HCT116 (cell line): ENCODE results near the gene SNTG2. TPM values are rescaled to one million over a fixed set of nuclear protein-coding genes. Genes with fewer than 3 reads are reported as not detected.

Experiments
- ATAC-seq: fragments of 200-7000 bp; cut with Tn5 transposase; 2 replicates; pipeline ENCODE4 v1.9.1; 2020; ENCODE audit warnings: mild to moderate bottlenecking, moderate library complexity
- BruUV-seq: library from RNA; stranded (reverse); fragments of 400-500 nt; replicated peaks from 2 replicates; lab custom pipeline; 2021; lab: Mats Ljungman, UMichigan
- CTCF ChIA-PET: fragments of 300-600 bp; sonication (Branson Sonifier 250); formaldehyde crosslinking; loops from one replicate; lab custom pipeline; 2021; ENCODE audit warnings: antibody characterized with exemption; lab: Charles Lee
- POLR2A ChIA-PET: fragments of 300-600, 350-600 bp; sonication (Branson Sonifier 250); formaldehyde crosslinking; loops from one replicate; lab custom pipeline; 2021; ENCODE audit warnings: antibody characterized with exemption; lab: Charles Lee
- RAD21 ChIA-PET, 2 experiments: fragments of 300-600 bp; sonication (Branson Sonifier 250); formaldehyde crosslinking; loops; one replicate each; lab custom pipeline; 2023; ENCODE audit warnings: low total read pairs in 2 of 2; ENCODE audit not compliant: uncharacterized antibody in 2 of 2, unreplicated experiment in 2 of 2, low non-redundant PET in 1 of 2; lab: Charles Lee
- DNase-seq: peaks from one replicate; pipeline ENCODE4 v3.0.0-alpha.2; 2010; ENCODE audit warnings: low read depth, low spot score
- H2AFZ ChIP-seq: fragments of 200-600 bp; shearing (Covaris generic), sonication (generic); 2 replicates; pipeline ENCODE4 v1.6.1; 2017; ENCODE audit warnings: low read depth, mixed run types, mixed read lengths, antibody characterized with exemption, low read length; ENCODE audit not compliant: poor library complexity, severe bottlenecking
- H3K27ac ChIP-seq: 2 replicates; pipeline ENCODE4 v1.5.1; 2012; ENCODE audit warnings: low read depth, low read length
- H3K27me3 ChIP-seq: fragments of 200-600 bp; sonication (generic); 2 replicates; pipeline ENCODE4 v1.6.1; 2016; ENCODE audit warnings: mixed run types, low read length, mixed read lengths; ENCODE audit not compliant: insufficient read depth
- H3K36me3 ChIP-seq, 2 experiments: fragments of 200-500 bp in 1 of 2; fragments of 200-600 bp in 1 of 2; sonication (Bioruptor generic) in 1 of 2; sonication (generic) in 1 of 2; 2 replicates each; pipeline versions ENCODE4 v1.5.1 to v1.6.1; 2014 to 2016; ENCODE audit warnings: low read length in 2 of 2, inconsistent platforms in 1 of 2, mixed read lengths in 1 of 2, mixed run types in 1 of 2; ENCODE audit not compliant: insufficient read depth in 2 of 2, control insufficient read depth in 1 of 2
- H3K4me1 ChIP-seq, 2 experiments: fragments of 200-600 bp in 1 of 2; sonication (generic) in 1 of 2; 2 replicates each; pipeline versions ENCODE4 v1.5.1 to v1.6.1; 2012 to 2017; ENCODE audit warnings: low read length in 2 of 2, inconsistent platforms in 1 of 2, mild to moderate bottlenecking in 1 of 2, mixed read lengths in 1 of 2, mixed run types in 1 of 2, moderate library complexity in 1 of 2; ENCODE audit not compliant: insufficient read depth in 2 of 2, control insufficient read depth in 1 of 2
- H3K4me2 ChIP-seq: fragments of 200-600 bp; sonication (generic); 2 replicates; pipeline ENCODE4 v1.6.1; 2017; ENCODE audit warnings: mixed run types, low read length, mixed read lengths
- H3K4me3 ChIP-seq, 2 experiments: fragments of 200-600 bp in 1 of 2; sonication (generic) in 1 of 2; replicated peaks in 1 of 2; 2 replicates each; pipeline ENCODE4 v1.5.1; 2011 to 2016; ENCODE audit warnings: low read length in 2 of 2, control low read depth in 1 of 2, low read depth in 1 of 2, mild to moderate bottlenecking in 1 of 2, mixed read lengths in 1 of 2, mixed run types in 1 of 2
- H3K79me2 ChIP-seq: fragments of 200-600 bp; sonication (generic); 2 replicates; pipeline ENCODE4 v1.6.1; 2017; ENCODE audit warnings: mild to moderate bottlenecking, mixed run types, low read length, moderate library complexity, mixed read lengths; ENCODE audit not compliant: insufficient read depth
- H3K9ac ChIP-seq: fragments of 200-600 bp; sonication (generic); 2 replicates; pipeline ENCODE4 v1.6.1; 2016; ENCODE audit warnings: low read length, mixed read lengths
- H3K9me2 ChIP-seq: fragments of 200-600 bp; sonication (generic), shearing (Covaris generic); 2 replicates; pipeline ENCODE4 v1.6.1; 2017; ENCODE audit warnings: mixed run types, mild to moderate bottlenecking, moderate library complexity; ENCODE audit not compliant: insufficient read depth
- H3K9me3 ChIP-seq, 2 experiments: fragments of 200-500 bp in 1 of 2; fragments of 200-600 bp in 1 of 2; sonication (Bioruptor generic) in 1 of 2; sonication (generic) in 1 of 2; 2 replicates each; pipeline ENCODE4 v1.6.1; 2014 to 2017; ENCODE audit warnings: low read length in 2 of 2, mixed read lengths in 2 of 2, inconsistent platforms in 1 of 2, low read depth in 1 of 2, mild to moderate bottlenecking in 1 of 2, mixed run types in 1 of 2, moderate library complexity in 1 of 2; ENCODE audit not compliant: control insufficient read depth in 1 of 2, insufficient read depth in 1 of 2
- H4K20me1 ChIP-seq: fragments of 200-600 bp; sonication (generic), shearing (Covaris generic); 2 replicates; pipeline ENCODE4 v1.6.1; 2017; ENCODE audit warnings: mixed run types, mild to moderate bottlenecking, moderate library complexity; ENCODE audit not compliant: insufficient read depth
- CTCF ChIP-seq, 3 experiments: fragments of 200-600 bp in 1 of 3; sonication (generic) in 1 of 3; IDR thresholded peaks in 2 of 3; conservative IDR thresholded peaks in 1 of 3; 2 replicates each; pipeline ENCODE4 v1.5.1; 2012 to 2017; ENCODE audit warnings: low read depth in 2 of 3, low read length in 2 of 3, antibody characterized with exemption in 1 of 3, borderline replicate concordance in 1 of 3, control low read depth in 1 of 3, mild to moderate bottlenecking in 1 of 3, mixed read lengths in 1 of 3, mixed run types in 1 of 3, moderate library complexity in 1 of 3; ENCODE audit not compliant: insufficient read depth in 1 of 3
- POLR2A ChIP-seq: IDR thresholded peaks from 2 replicates; pipeline ENCODE4 v1.7.0; 2011; ENCODE audit warnings: borderline replicate concordance; ENCODE audit not compliant: insufficient read depth, insufficient read length; ENCODE audit errors: extremely low read depth
- POLR2AphosphoS5 ChIP-seq: IDR thresholded peaks from 2 replicates; pipeline ENCODE4 v1.6.1; 2011; ENCODE audit warnings: mild to moderate bottlenecking, low read depth, low read length, moderate library complexity
- SP1 ChIP-seq: IDR thresholded peaks from 2 replicates; pipeline ENCODE4 v1.6.1; 2012; ENCODE audit warnings: low read depth
- SRF ChIP-seq: IDR thresholded peaks from 2 replicates; pipeline ENCODE4 v1.6.1; 2012; ENCODE audit warnings: low read depth
- TCF7L2 ChIP-seq: IDR thresholded peaks from 2 replicates; pipeline ENCODE4 v1.7.0; 2011; ENCODE audit warnings: borderline replicate concordance, inconsistent platforms; ENCODE audit not compliant: insufficient read depth, insufficient read length; ENCODE audit errors: extremely low read depth
- ZNF274 ChIP-seq: fragments of 200-500 bp; sonication (Bioruptor generic); IDR thresholded peaks from 2 replicates; pipeline ENCODE4 v1.6.1; 2014; ENCODE audit warnings: mild to moderate bottlenecking, low read depth, low read length, inconsistent platforms
- intact Hi-C: fragments of 100-400 bp; cut with micrococcal nuclease; formaldehyde crosslinking; loops from 2 replicates; pipeline ENCODE4 v1.10.0; 2022
- total RNA-seq: library from RNA; stranded (reverse); gene quantifications from one replicate; pipeline ENCODE4 v1.2.1, GENCODE V29; 2021; ENCODE audit not compliant: unreplicated experiment

SNTG2 gene
- total RNA-seq, 1 experiment from 2014 or later: not detected

GRCh38 chr2:961786-962185, 11.1 kb downstream of the SNTG2 start:
- H3K9me3 ChIP-seq: no peaks in the 10 kb centered on the region
- no peaks in the 10 kb centered on the region for H3K36me3 ChIP-seq
- H3K27ac ChIP-seq: no peak overlapping the region
- no peak for TF ChIP-seq ZNF274
- TF ChIP-seq, all 23 proteins: peak for 0
- Histone ChIP-seq H3K4me3 (no peak overlapping the region), H4K20me1 (no peaks in the 10 kb centered on the region), H3K9me2 (no peaks in the 10 kb centered on the region), H3K27me3 (peaks cover 31% of the 10 kb centered on the region), H3K9ac (no peak overlapping the region), H3K4me1 (no peaks in the 10 kb centered on the region), H3K79me2 (no peaks in the 10 kb centered on the region), H3K4me2 (no peak overlapping the region), H2AFZ (no peak overlapping the region)
- DNase-seq (no peak), ATAC-seq (no peak)
- ChIA-PET RAD21 (no interaction called here), POLR2A (no interaction called here), CTCF (no interaction called here)
- BruUV-seq: no TSS peak
- intact Hi-C loops: no loop called here

- intact Hi-C loops: no loop called here
- RAD21 ChIA-PET: no interaction called here
Observed at GRCh38 chr2:963876-964275, 13.2 kb downstream of the SNTG2 start.

More at GRCh38 chr2:963876-964275, 13.2 kb downstream of the SNTG2 start:
- H4K20me1 ChIP-seq: no peaks in the 10 kb centered on the region
- no TSS peak for BruUV-seq
- no peak overlapping the region for H3K27ac ChIP-seq
- no peaks in the 10 kb centered on the region for H3K9me2 ChIP-seq
- no peak overlapping the region for H3K4me2 ChIP-seq
- TF ChIP-seq SP1: no peak
- no peak for TF ChIP-seq ZNF274
- no peak for TF ChIP-seq CTCF (IDR thresholded peaks at IDR 0.05 in 2 of 3, conservative IDR thresholded peaks at IDR 0.05 in 1 of 3; ENCODE audit: borderline replicate concordance in 1 of 3, insufficient read depth in 1 of 3, low read depth in 2 of 3, low read length in 2 of 3)
- no peak for TF ChIP-seq TCF7L2
- TF ChIP-seq SRF: no peak
- no peak for TF ChIP-seq POLR2A
- no peak for TF ChIP-seq POLR2AphosphoS5
- peaks cover 25% of the 10 kb centered on the region for H3K27me3 ChIP-seq
- H3K9ac ChIP-seq: no peak overlapping the region
- H2AFZ ChIP-seq: no peak overlapping the region
- H3K4me3 ChIP-seq: no peak overlapping the region
- H3K79me2 ChIP-seq: no peaks in the 10 kb centered on the region
- no peaks in the 10 kb centered on the region for H3K4me1 ChIP-seq
- H3K36me3 ChIP-seq: no peaks in the 10 kb centered on the region
- DNase-seq (no peak), ATAC-seq (no peak)
- POLR2A ChIA-PET: no interaction called here
- H3K9me3 ChIP-seq: no peaks in the 10 kb centered on the region
- CTCF ChIA-PET: no interaction called here
